OCI-LY3 (cell line): ENCODE measurements around the gene MUS81.

Experiments
- CTCF ChIP-seq: fragments of 200-600, 300-600 bp; sonication (generic); IDR thresholded peaks from 2 replicates; pipeline ENCODE4 v1.5.1; 2014; ENCODE audit warnings: antibody characterized with exemption, low read length, low read depth
- EZH2phosphoT487 ChIP-seq: fragments of 200-600 bp; shearing (Covaris generic); IDR thresholded peaks from 2 replicates; pipeline ENCODE4 v1.6.1; 2018; ENCODE audit warnings: antibody characterized with exemption, mixed run types, low read depth

GRCh38 chr11:65880844-65881421, 20.7 kb downstream of the MUS81 start:
- TF ChIP-seq CTCF (no peak), EZH2phosphoT487 (no peak)
